HG02938 (cell line): ENCODE results near the gene SYNPO2L.

Experiments used
- ATAC-seq: cut with Tn5 transposase; IDR thresholded peaks from one replicate; pipeline ENCODE4 v1.9.1; 2021; ENCODE audit warnings: mild to moderate bottlenecking, moderate library complexity; ENCODE audit not compliant: unreplicated experiment

SYNPO2L gene

GRCh38 chr10:73648975-73649829, 6.6 kb downstream of the SYNPO2L start:
- no peak for ATAC-seq

- ATAC-seq = no peak
Measured at GRCh38 chr10:73647875-73648651, 7.8 kb downstream of the SYNPO2L start.

GRCh38 chr10:73647211-73647874, 8.5 kb downstream of the SYNPO2L start:
- no peak for ATAC-seq

GRCh38 chr10:73646598-73647041, 9.2 kb downstream of the SYNPO2L start:
- ATAC-seq = no peak

GRCh38 chr10:73645251-73645650, 10.6 kb downstream of the SYNPO2L start:
- ATAC-seq = no peak

- ATAC-seq = no peak
Measured at GRCh38 chr10:73644767-73645166, 11.1 kb downstream of the SYNPO2L start.

- no peak for ATAC-seq
Measured at GRCh38 chr10:73644015-73644743, 11.7 kb downstream of the SYNPO2L start.

- no peak for ATAC-seq
Measured at GRCh38 chr10:73643362-73643761, 12.5 kb downstream of the SYNPO2L start.

DNA sequence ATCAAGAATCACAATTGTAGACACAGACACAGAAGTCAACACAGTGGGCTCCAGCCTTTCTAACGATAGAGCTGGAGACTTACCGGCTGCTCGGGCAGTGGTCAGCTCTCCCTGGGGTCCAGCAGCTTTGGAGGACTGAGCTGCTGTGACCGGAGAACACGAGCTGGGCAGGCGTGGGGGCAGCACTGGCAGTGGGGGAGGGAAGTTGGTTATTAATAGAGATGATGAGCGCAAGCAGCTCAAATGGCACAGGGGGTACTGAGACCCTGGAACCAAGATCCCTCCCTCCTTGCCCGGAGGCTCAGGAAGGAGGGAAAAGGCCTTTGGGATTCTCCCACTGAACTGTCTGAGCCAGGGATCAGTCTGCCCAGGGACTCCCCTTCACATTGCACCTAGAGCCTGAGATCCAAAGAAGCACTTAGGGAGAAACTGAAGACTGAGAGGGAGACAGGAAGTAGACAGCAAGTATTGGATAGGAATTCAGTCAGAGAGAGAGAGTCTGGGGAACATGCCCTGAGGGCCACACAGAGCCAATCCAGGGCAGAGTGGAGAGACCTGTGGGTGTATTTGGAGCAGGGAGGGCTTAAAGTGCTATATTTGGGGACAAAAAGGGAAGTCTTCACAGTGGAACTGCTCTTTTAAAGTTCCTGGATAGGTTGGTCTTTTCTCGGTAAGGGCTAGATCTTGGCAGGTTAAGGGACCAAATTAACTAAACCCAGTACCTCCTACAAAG, 14.3 kb downstream of the SYNPO2L start, which contains the start of gene MYOZ1:
Gene MYOZ1, minus strand, starts transcription at position 147 of the 733 bp plus-strand sequence. CDS start 1,457 bp downstream, outside the sequence.
- no peak for ATAC-seq

DNA sequence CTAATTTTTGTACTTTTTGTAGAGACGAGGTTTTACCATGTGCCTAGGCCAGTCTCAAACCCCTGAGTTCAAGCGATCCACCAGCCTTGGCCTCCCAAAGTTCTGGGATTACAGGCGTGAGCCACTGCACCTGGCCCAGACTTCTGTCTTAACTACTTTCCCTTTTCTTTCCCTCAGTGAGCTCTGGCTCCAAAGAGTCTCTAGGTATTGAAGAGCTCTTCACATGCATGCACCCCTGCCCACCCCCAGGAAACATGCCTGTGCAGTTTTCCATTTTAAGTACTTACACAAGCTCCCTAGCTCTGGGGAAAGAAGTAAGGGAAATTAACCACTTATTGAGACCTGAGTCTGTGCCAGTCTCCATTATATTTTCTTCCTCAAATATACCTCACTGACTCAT, 16.5 kb downstream of the SYNPO2L start:
- ATAC-seq = no peak

- no peak for ATAC-seq
Measured at GRCh38 chr10:73635781-73636180, 20.0 kb downstream of the SYNPO2L start.

DNA sequence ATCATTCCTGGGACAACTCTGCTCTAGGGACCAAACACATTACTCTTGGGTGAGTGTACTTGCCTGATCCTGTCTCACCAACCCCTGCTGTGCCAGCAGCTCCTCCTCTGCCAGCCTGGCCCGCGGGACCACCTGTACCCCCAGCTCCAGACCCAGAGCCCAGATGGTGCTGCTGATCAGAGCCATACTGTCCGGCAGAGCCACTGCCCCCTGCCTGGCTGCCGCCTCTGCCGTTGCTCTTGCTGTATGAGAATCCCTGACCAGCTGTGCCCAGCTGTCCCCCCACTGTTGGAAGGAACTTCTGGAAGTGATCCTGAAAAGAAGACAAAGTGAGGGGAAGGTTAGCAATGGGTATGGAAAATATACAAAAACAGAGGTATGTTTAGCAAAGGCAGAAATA, 21.4 kb downstream of the SYNPO2L start:
- no peak for ATAC-seq

DNA sequence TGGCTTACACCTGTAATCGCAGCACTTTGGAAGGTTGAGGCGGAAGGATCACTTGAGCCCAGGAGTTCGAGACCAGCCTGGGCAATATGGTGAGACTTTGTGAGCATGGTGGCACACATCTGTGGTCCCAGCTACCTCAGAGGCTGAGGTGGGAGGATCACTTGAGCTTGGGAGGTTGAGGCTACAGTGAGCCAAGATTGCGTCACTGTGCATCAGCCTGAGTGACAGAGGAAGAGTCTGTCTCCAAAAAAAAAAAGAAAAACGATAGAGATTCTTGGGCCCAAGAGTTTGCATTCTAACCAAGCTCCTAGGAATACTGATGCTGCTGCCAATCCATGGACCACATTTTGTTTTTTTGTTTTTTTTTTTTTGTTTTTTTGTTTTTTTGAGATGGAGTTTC, 26.7 kb downstream of the SYNPO2L start:
- no peak for ATAC-seq

DNA sequence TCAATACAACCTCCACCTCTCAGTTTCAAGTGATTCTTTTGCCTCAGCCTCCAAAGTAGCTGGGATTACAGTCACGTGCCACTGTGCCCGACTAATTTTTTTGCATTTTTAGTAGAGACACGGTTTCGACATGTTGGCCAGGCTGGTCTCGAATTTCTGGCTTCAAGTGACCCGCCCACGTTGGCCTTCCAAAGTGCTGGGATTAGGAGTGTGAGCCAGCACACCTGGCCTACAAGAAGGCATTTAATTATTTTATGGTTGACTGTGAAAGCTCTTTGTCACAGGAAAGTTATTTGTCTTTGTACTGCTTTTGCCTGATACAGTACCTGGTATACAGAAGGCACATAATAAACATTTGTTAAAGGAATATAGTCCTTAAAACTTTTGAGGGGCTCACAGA, 27.4 kb downstream of the SYNPO2L start:
- ATAC-seq = no peak

- ATAC-seq = no peak
Measured at GRCh38 chr10:73627300-73627699, 28.5 kb downstream of the SYNPO2L start.

DNA sequence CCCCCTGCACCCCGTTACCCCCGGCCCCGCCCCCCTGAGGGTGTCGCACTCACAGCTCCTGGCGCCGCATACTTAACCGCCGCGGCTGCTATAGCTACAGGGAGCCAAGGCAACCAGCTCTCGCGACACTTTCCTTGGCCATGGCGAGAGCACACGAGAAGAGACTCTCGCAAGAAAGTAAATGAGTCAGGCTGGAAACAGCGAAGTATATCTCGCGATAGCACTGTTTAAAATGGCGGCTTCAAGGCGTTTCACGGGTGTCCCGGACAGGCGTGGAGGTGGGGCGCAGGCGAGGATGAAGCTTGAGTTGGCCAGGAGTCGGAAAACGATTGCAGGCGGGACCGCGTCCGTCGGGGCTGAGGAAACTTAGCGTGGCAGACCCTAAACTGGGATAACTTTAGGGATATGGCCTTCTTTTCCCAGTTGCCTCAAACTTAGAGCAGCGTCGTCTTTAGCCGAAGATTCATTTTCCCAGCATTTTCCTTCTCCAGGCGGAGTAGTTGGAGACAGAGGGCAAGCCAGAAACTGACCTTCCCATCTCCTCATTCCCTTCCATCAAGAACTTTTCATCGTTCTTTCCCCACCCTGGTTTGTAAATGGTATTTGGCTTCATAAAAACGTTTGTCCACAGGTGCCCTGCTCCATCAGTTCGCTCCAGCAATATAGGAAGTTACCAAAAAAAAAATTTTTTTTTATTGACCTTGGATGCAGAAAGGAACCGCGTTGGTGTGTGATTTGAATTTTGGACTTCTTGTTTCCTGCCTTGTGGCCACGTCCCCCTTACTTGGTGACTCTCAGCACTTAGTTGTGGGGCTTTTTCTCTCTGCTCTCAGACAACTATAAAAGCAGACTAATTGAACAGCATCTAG, 29.7 kb downstream of the SYNPO2L start:
- ATAC-seq = peak; percentile 93

DNA sequence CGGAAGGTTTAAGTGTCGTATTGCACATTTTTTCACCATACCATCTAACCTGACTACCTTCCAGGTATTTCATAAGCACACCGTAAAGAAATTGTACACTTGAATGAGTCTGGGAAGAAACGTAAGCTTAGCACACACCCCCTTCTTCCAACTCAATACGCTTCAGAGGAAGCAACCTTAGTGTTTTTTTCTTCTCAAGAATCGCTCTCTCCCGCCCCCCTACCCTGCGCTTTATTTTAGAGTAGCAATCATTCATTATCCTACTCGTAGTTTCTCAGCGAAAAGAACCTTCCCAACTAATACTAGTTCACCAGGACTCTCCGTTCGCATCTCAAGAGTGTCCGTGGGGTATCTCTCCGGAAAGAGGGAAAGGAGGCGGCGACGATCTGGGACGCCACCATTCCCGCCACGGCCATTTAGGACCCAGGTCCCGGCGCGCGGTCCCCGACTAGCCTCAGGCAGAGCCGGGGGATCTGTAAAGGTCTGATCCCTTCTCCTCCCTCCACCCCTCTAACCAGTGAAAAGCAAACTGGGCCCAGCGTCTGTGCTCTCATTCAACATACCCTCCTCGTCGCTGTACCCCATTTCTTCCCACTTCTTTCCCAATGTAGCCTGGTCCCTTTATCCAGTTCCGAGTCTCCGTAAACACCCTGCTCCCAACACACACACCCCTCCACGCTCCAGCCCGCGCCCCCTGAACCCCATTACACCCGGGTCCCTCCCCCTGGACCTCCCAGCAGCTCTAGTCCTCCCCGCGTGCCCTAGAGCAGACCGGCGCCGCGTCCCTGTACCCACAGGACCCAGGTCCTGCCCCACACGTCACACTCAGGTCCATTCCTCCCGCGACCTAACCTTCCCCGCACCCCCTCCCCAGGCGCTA, 30.6 kb downstream of the SYNPO2L start:
- peak; percentile 46 for ATAC-seq

DNA sequence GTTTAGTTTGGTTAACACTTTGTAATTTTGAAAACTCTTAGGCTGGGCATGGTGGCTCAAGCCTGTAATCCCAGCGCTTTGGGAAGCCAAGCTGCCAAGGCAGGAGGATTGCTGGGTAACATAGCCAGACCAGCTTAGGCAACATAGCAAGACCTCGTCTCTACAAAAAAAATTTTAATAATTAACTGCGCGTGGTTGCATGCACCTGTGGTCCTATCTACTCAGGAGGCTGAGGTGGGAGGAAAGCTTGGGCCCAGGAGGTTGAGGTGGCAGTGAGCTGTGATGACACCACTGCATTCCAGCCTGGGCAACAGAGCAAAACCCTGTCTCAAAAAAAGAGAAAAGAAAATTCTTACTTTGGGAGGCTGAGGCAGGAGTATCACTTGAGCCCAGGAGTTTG, 32.8 kb downstream of the SYNPO2L start:
- ATAC-seq = no peak
